HepG2 (cell line): Measurements from ENCODE around the gene PHAX. TPM values are rescaled to one million over a fixed set of nuclear protein-coding genes. Genes with fewer than 3 reads are reported as not detected.

ENCODE experiments used
- ATAC-seq: fragments of 200-7000 bp; cut with Tn5 transposase; 3 replicates; pipeline ENCODE4 v1.9.1; 2020; ENCODE audit warnings: mild to moderate bottlenecking, moderate library complexity
- BruUV-seq: library from RNA; stranded (reverse); fragments of 400-500 nt; replicated peaks from 2 replicates; lab custom pipeline; 2021; lab: Mats Ljungman, UMichigan
- CTCF ChIA-PET: fragments of 300-600 bp; formaldehyde crosslinking; extraction: SDS; loops from one replicate; lab custom pipeline; 2021; ENCODE audit warnings: low total read pairs, inconsistent platforms, low intra/inter-chr PET ratio; lab: Yijun Ruan, JAX
- POLR2A ChIA-PET: fragments of 350-600 bp; sonication (Branson Sonifier 250); formaldehyde crosslinking; loops from one replicate; lab custom pipeline; 2020; ENCODE audit warnings: antibody characterized with exemption, inconsistent platforms; lab: Yijun Ruan, JAX
- DNase-seq: peaks from one replicate; pipeline ENCODE4 v3.0.0-alpha.2; 2015; ENCODE audit warnings: low spot score
- FAIRE-seq: peaks from 3 replicates; lab custom pipeline; 2011; peaks lifted over from hg19 to GRCh38; lab: Jason Lieb, UNC
- H2AFZ ChIP-seq: one replicate; pipeline ENCODE4 v1.6.1; 2011; ENCODE audit warnings: low read length, inconsistent platforms
- H3K27ac ChIP-seq: fragments of 300-600 bp; 3 replicates; pipeline ENCODE4 v1.8.0; 2011; ENCODE audit warnings: mixed run types, mild to moderate bottlenecking, mixed read lengths, low read length, inconsistent platforms; ENCODE audit not compliant: insufficient read depth; ENCODE audit errors: extremely low read length
- H3K27me3 ChIP-seq, 2 experiments: fragments of 200-600 bp in 1 of 2; 2 replicates in 1 of 2; 3 replicates in 1 of 2; pipeline versions ENCODE4 v1.6.0 to v1.8.0; 2011; ENCODE audit warnings: low read length in 2 of 2, mild to moderate bottlenecking in 2 of 2, moderate library complexity in 2 of 2, inconsistent platforms in 1 of 2; ENCODE audit not compliant: insufficient read depth in 2 of 2, control insufficient read depth in 1 of 2
- H3K36me3 ChIP-seq, 2 experiments: fragments of 200-600 bp in 1 of 2; replicated peaks in 1 of 2; 2 replicates in 1 of 2; 3 replicates in 1 of 2; pipeline versions ENCODE4 v1.5.1 to v1.8.0; 2011; ENCODE audit warnings: low read length in 2 of 2, inconsistent platforms in 1 of 2; ENCODE audit not compliant: insufficient read depth in 2 of 2, control insufficient read depth in 1 of 2
- H3K4me1 ChIP-seq: 2 replicates; pipeline ENCODE4 v1.5.1; 2012; ENCODE audit warnings: low read length, inconsistent platforms; ENCODE audit not compliant: insufficient read depth
- H3K4me2 ChIP-seq: 2 replicates; pipeline ENCODE4 v1.6.0; 2011; ENCODE audit warnings: low read depth, low read length, inconsistent platforms
- H3K4me3 ChIP-seq, 3 experiments: fragments of 200-600 bp in 1 of 3; sonication (generic), shearing (Covaris generic) in 1 of 3; replicated peaks in 1 of 3; 2 replicates each; pipeline ENCODE4 v1.5.1; 2011 to 2016; ENCODE audit warnings: low read length in 3 of 3, inconsistent platforms in 2 of 3, low read depth in 2 of 3, mild to moderate bottlenecking in 2 of 3, control low read depth in 1 of 3, mixed read lengths in 1 of 3; ENCODE audit not compliant: insufficient read depth in 1 of 3
- H3K79me2 ChIP-seq: one replicate; pipeline ENCODE4 v1.6.1; 2011; ENCODE audit warnings: low read length, inconsistent platforms; ENCODE audit not compliant: insufficient read depth
- H3K9ac ChIP-seq: 2 replicates; pipeline ENCODE4 v1.6.0; 2011; ENCODE audit warnings: mild to moderate bottlenecking, low read depth, low read length, inconsistent platforms; ENCODE audit not compliant: insufficient read depth
- H3K9me3 ChIP-seq: 2 replicates; pipeline ENCODE4 v1.5.1; 2012; ENCODE audit warnings: mild to moderate bottlenecking, low read length
- H4K20me1 ChIP-seq: 2 replicates; pipeline ENCODE4 v1.6.0; 2011; ENCODE audit warnings: inconsistent platforms, mild to moderate bottlenecking, low read length, moderate library complexity; ENCODE audit not compliant: insufficient read depth
- DMAP1 ChIP-seq: IDR thresholded peaks from 2 replicates; pipeline ENCODE4 v1.6.1; 2016
- ETV6 ChIP-seq: sonication (generic); formaldehyde crosslinking; conservative IDR thresholded peaks from 2 replicates; pipeline ENCODE4 v1.4.0; 2020; ENCODE audit warnings: missing genetic modification reagents
- FOSL2 ChIP-seq: sonication (generic); formaldehyde crosslinking; IDR thresholded peaks from 2 replicates; pipeline ENCODE4 v1.4.0; 2020; ENCODE audit warnings: missing genetic modification reagents
- HMG20B ChIP-seq: conservative IDR thresholded peaks from 2 replicates; pipeline ENCODE4 v1.6.1; 2016; ENCODE audit warnings: missing genetic modification reagents, missing compliant biosample characterization
- IRF1 ChIP-seq: sonication (generic); formaldehyde crosslinking; IDR thresholded peaks from 2 replicates; pipeline ENCODE4 v1.4.0; 2020; ENCODE audit warnings: low read depth, mild to moderate bottlenecking, missing genetic modification reagents
- KDM6A ChIP-seq: IDR thresholded peaks from 2 replicates; pipeline ENCODE4 v1.6.1; 2016; ENCODE audit warnings: low read depth
- SNAPC4 ChIP-seq: sonication (generic); formaldehyde crosslinking; IDR thresholded peaks from 2 replicates; pipeline ENCODE4 v1.4.0; 2020; ENCODE audit warnings: mild to moderate bottlenecking, missing genetic modification reagents
- ZNF121 ChIP-seq: sonication (generic); formaldehyde crosslinking; IDR thresholded peaks from 2 replicates; pipeline ENCODE4 v1.5.0; 2020; ENCODE audit warnings: mild to moderate bottlenecking, missing genetic modification reagents
- ZNF205 ChIP-seq: IDR thresholded peaks from 2 replicates; pipeline ENCODE4 v1.6.1; 2018; ENCODE audit warnings: missing biosample characterization, missing genetic modification reagents
- ZNF772 ChIP-seq: sonication (generic); formaldehyde crosslinking; IDR thresholded peaks from 2 replicates; pipeline ENCODE4 v1.5.0; 2020; ENCODE audit warnings: mild to moderate bottlenecking, missing genetic modification reagents
- WGBS: methylation state at CpG from one replicate; pipeline ENCODE4 v1.1.6; 2017; ENCODE audit warnings: low lambda C conversion rate; 5-methylcytosine and 5-hydroxymethylcytosine counted together
- in situ Hi-C: cut with HindIII; loops from 2 replicates; pipeline ENCODE4 v1.10.0; 2017; ENCODE audit warnings: low pct_unique_long_range_greater_than_20kb; ENCODE audit not compliant: extremely low pct_ligation_motif_present
- intact Hi-C: fragments of 100-400 bp; cut with micrococcal nuclease; formaldehyde crosslinking; loops from one replicate; pipeline ENCODE4 v1.10.0; 2022; ENCODE audit not compliant: unreplicated experiment
- polyA plus RNA-seq, 8 experiments: library from polyadenylated mRNA; depleted of rRNA in 3 of 8; stranded (reverse) in 7 of 8; unstranded in 1 of 8; fragments of >200 nt; fragmentation: Illumina TruSeq in 4 of 8; extraction: Trizol in 4 of 8; gene quantifications; 2 replicates each; pipeline versions ENCODE4 v1.2.1 to v1.2.3, GENCODE V29; 2011 to 2016; ENCODE audit warnings: low read depth in 4 of 8, missing spikeins in 1 of 8, mixed read lengths in 1 of 8; ENCODE audit not compliant: insufficient read depth in 1 of 8
- total RNA-seq, 5 experiments: library from RNA; depleted of rRNA; stranded (reverse); fragments of >200 nt; fragmentation: Illumina TruSeq; extraction: Trizol; gene quantifications; 2 replicates each; pipeline ENCODE4 v1.2.3, GENCODE V29; 2016; ENCODE audit warnings: low read depth in 1 of 5

PHAX gene
- total and polyA plus RNA-seq, 2 of the 13 experiments (the other 11 are each of a cell fraction or from before 2014, with no cell fraction given), result 20.0 to 59.7 TPM

- TF ChIP-seq FOSL2 (CRISPR knock-in tag), result peak; percentile 11; the same call in 1 of the 2 replicates
Measured at GRCh38 chr5:126633552-126633951, 32.8 kb downstream of the PHAX start (continued).

GRCh38 chr5:126635585-126635984 lies 34.8 kb downstream of the PHAX start:
- intact Hi-C loops, result no loop called here
- WGBS, result 79% methylated on average over 3 of the region's 3 CpGs

GRCh38 chr5:126636956-126637355 lies 36.2 kb downstream of the PHAX start:
- CTCF ChIA-PET, result no interaction called here
- no peak for ATAC-seq
- intact Hi-C loops, result no loop called here
- Histone ChIP-seq H3K4me3 (no peak overlapping the region), H3K27me3 (no peaks in the 10 kb centered on the region), H3K4me2 (no peak overlapping the region), H3K27ac (no peak overlapping the region), H3K9me3 (no peaks in the 10 kb centered on the region), H2AFZ (no peak overlapping the region), H3K79me2 (no peaks in the 10 kb centered on the region), H3K4me1 (peaks cover 17% of the 10 kb centered on the region), H3K36me3 (no peaks in the 10 kb centered on the region), H3K9ac (no peak overlapping the region), H4K20me1 (no peaks in the 10 kb centered on the region)
- FAIRE-seq, result no peak
- DNase-seq, result no peak
- in situ Hi-C loops, result no loop called here
- POLR2A ChIA-PET, result no interaction called here
- 50% methylated on average over 1 of the region's 1 CpG for WGBS
- no TSS peak for BruUV-seq
- TF ChIP-seq ZNF205 (no peak), ETV6 (CRISPR knock-in tag) (no peak), IRF1 (CRISPR knock-in tag) (no peak), SNAPC4 (no peak), DMAP1 (CRISPR knock-in tag) (no peak), HMG20B (CRISPR knock-in tag) (no peak)

More at GRCh38 chr5:126635585-126635984, 34.8 kb downstream of the PHAX start:
- in situ Hi-C loops, result no loop called here
- no peak overlapping the region for H3K4me2 ChIP-seq
- H3K4me3 ChIP-seq, result no peak overlapping the region
- H3K27ac ChIP-seq, result no peak overlapping the region
- ChIA-PET CTCF (no interaction called here), POLR2A (interaction anchor here (0.6 to 1.2 kb wide), 2 partner anchors 12 to 35 kb away, joined by 3 read pairs; partner anchors contain the start of gene PHAX)
- no peaks in the 10 kb centered on the region for H3K79me2 ChIP-seq
- H4K20me1 ChIP-seq, result no peaks in the 10 kb centered on the region
- DNase-seq, result no peak
- H3K4me1 ChIP-seq, result peaks cover 25% of the 10 kb centered on the region
- no peak for FAIRE-seq
- no peaks in the 10 kb centered on the region for H3K36me3 ChIP-seq
- H3K9ac ChIP-seq, result no peak overlapping the region
- no peaks in the 10 kb centered on the region for H3K27me3 ChIP-seq
- BruUV-seq, result no TSS peak
- no peak for ATAC-seq
- no peaks in the 10 kb centered on the region for H3K9me3 ChIP-seq
- no peak overlapping the region for H2AFZ ChIP-seq
- no peak for TF ChIP-seq ZNF772
- TF ChIP-seq KDM6A, result no peak
- TF ChIP-seq ZNF121 (CRISPR knock-in tag), result peak; percentile 72
